Osteoblast (primary cell): ENCODE results near the gene TMEM132C. TPM values are rescaled to one million over a fixed set of nuclear protein-coding genes. Genes with fewer than 3 reads are reported as not detected.
A peak's percentile ranks its signal among the peaks of the same experiment; 100 is the strongest.
"Not testable (repeated sequence)": the region's sequence is repeated elsewhere in the genome, so short reads cannot be mapped to it uniquely, and the experiment has no call there.

Source experiments
- DNase-seq: peaks from one replicate; pipeline ENCODE4 v3.0.0; 2011; ENCODE audit warnings: low spot score, mixed read lengths; ENCODE audit not compliant: insufficient read length; ENCODE audit errors: missing footprints
- H2AFZ ChIP-seq: 2 replicates; pipeline ENCODE4 v1.6.0; 2011; ENCODE audit warnings: mild to moderate bottlenecking, low read length
- H3K27ac ChIP-seq: 2 replicates; pipeline ENCODE4 v1.5.1; 2011; ENCODE audit warnings: mild to moderate bottlenecking, low read depth, low read length, moderate library complexity
- H3K27me3 ChIP-seq: 2 replicates; pipeline ENCODE4 v1.6.0; 2012; ENCODE audit warnings: mild to moderate bottlenecking, control low read depth, inconsistent platforms, low read length, moderate library complexity; ENCODE audit not compliant: insufficient read depth
- H3K36me3 ChIP-seq: 2 replicates; pipeline ENCODE4 v1.5.1; 2011; ENCODE audit warnings: mild to moderate bottlenecking, low read length, control low read depth, moderate library complexity; ENCODE audit not compliant: insufficient read depth
- H3K4me1 ChIP-seq: 2 replicates; pipeline ENCODE4 v1.5.1; 2011; ENCODE audit warnings: mild to moderate bottlenecking, low read length, control low read depth, moderate library complexity; ENCODE audit not compliant: insufficient read depth
- H3K4me2 ChIP-seq: 2 replicates; pipeline ENCODE4 v1.6.0; 2011; ENCODE audit warnings: mild to moderate bottlenecking, low read length; ENCODE audit not compliant: insufficient read depth
- H3K4me3 ChIP-seq: fragments of 200-600 bp; sonication (generic); 3 replicates; pipeline ENCODE4 v1.5.1; 2012; ENCODE audit warnings: mild to moderate bottlenecking, low read length, inconsistent platforms; ENCODE audit not compliant: insufficient read depth
- H3K79me2 ChIP-seq: 2 replicates; pipeline ENCODE4 v1.6.0; 2012; ENCODE audit warnings: mild to moderate bottlenecking, low read length, control low read depth, inconsistent platforms; ENCODE audit not compliant: insufficient read depth
- H3K9me3 ChIP-seq: 2 replicates; pipeline ENCODE4 v1.5.1; 2011; ENCODE audit warnings: low read depth, low read length, control low read depth
- H4K20me1 ChIP-seq: 2 replicates; pipeline ENCODE4 v1.6.0; 2012; ENCODE audit warnings: mild to moderate bottlenecking, low read length, control low read depth; ENCODE audit not compliant: insufficient read depth
- total RNA-seq: library from RNA; depleted of rRNA; stranded (reverse); fragments of >200 nt; gene quantifications from 2 replicates; pipeline ENCODE4 v1.2.3, GENCODE V29; 2012
- TF ChIP-seq, protein P1 (sequence below): IDR thresholded peaks from 2 replicates; pipeline ENCODE4 v1.5.1; 2011; ENCODE audit warnings: mild to moderate bottlenecking, low read depth, low read length, moderate library complexity; ENCODE audit errors: extremely low read depth

The TMEM132C gene
- total RNA-seq, 1 donor, result not detected

- H4K20me1 ChIP-seq, result no peaks in the 10 kb centered on the region
- H3K9me3 ChIP-seq, result no peaks in the 10 kb centered on the region
- TF ChIP-seq, protein P1, sequence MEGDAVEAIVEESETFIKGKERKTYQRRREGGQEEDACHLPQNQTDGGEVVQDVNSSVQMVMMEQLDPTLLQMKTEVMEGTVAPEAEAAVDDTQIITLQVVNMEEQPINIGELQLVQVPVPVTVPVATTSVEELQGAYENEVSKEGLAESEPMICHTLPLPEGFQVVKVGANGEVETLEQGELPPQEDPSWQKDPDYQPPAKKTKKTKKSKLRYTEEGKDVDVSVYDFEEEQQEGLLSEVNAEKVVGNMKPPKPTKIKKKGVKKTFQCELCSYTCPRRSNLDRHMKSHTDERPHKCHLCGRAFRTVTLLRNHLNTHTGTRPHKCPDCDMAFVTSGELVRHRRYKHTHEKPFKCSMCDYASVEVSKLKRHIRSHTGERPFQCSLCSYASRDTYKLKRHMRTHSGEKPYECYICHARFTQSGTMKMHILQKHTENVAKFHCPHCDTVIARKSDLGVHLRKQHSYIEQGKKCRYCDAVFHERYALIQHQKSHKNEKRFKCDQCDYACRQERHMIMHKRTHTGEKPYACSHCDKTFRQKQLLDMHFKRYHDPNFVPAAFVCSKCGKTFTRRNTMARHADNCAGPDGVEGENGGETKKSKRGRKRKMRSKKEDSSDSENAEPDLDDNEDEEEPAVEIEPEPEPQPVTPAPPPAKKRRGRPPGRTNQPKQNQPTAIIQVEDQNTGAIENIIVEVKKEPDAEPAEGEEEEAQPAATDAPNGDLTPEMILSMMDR, result no peak
- no peak overlapping the region for H2AFZ ChIP-seq
- H3K79me2 ChIP-seq, result no peaks in the 10 kb centered on the region
- DNase-seq, result no peak
- no peaks in the 10 kb centered on the region for H3K36me3 ChIP-seq
- no peak overlapping the region for H3K4me2 ChIP-seq
- H3K4me3 ChIP-seq, result no peak overlapping the region
- no peak overlapping the region for H3K27ac ChIP-seq
- no peaks in the 10 kb centered on the region for H3K4me1 ChIP-seq
- no peaks in the 10 kb centered on the region for H3K27me3 ChIP-seq
These were observed 204.5 kb downstream of the TMEM132C start for GRCh38 chr12:128471491-128471890.

- Histone ChIP-seq H3K36me3 (no peaks in the 10 kb centered on the region), H4K20me1 (no peaks in the 10 kb centered on the region)
These were observed 207.9 kb downstream of the TMEM132C start for GRCh38 chr12:128474916-128475315.

DNA sequence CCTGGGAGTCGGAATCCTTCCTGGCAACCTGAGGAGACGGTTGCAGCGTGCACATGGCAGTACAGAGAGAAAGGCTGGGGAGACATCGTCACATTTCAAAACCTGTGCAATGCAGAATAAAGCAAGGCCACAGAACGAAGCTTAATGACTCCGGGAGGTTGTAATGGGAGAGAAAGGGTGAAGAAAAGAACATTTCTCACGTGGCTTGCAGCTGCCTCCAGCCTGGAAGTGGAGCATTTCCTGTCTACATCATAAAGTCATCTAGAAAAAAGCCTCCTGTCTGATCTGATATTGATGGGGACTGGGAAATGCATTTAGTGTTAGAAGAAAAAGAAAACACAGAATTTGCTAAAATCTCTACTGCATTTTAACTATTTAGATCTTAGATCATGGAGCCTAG lies 209.3 kb downstream of the TMEM132C start:
- H4K20me1 ChIP-seq, result no peaks in the 10 kb centered on the region

More at GRCh38 chr12:128474916-128475315, 207.9 kb downstream of the TMEM132C start:
- Histone ChIP-seq H3K27me3 (no peaks in the 10 kb centered on the region), H3K79me2 (no peaks in the 10 kb centered on the region), H3K9me3 (peaks cover 5% of the 10 kb centered on the region), H3K4me1 (no peaks in the 10 kb centered on the region), H3K27ac (no peak overlapping the region), H3K4me2 (no peak overlapping the region), H3K4me3 (no peak overlapping the region), H2AFZ (no peak overlapping the region)
- TF ChIP-seq, protein P1, result no peak
- no peak for DNase-seq

DNA sequence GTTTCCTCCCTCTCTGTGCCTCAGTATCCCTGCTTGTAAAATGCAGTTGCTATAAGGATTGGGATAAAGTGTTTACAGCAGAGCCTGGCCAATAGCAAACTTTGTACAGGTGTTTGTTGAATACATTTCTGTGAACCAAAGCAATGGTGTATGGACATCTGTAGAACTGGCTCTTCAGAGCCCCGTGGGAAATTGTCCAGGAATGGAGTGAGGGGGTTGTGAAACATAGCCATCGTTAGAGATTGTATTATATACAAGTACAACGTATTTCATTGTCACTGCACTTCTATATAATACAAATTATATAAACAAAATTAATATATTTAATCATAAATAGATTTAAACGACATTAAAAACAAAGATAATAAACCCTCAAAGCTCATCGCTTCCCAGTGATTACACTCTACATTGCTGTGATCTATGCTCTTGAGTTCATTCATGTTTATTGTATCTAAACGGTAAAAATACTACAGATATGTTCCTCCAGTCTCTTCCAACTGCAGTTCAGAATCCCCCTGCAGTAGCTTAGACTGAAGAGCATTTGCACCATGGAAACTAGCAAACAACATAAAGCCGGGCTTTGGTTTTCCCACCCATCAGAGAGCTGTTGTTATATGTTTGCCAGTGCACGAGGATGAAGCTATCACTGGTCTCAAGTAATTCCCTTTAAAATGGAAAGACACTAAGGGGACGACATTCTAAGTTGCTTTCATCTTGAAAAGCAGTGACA lies 216.7 kb downstream of the TMEM132C start:
- no peak overlapping the region for H2AFZ ChIP-seq
- H3K4me1 ChIP-seq, result no peaks in the 10 kb centered on the region
- H4K20me1 ChIP-seq, result no peaks in the 10 kb centered on the region
- TF ChIP-seq, protein P1, result no peak
- no peaks in the 10 kb centered on the region for H3K27me3 ChIP-seq
- no peak overlapping the region for H3K4me2 ChIP-seq
- H3K4me3 ChIP-seq, result no peak overlapping the region
- peaks cover 2% of the 10 kb centered on the region for H3K9me3 ChIP-seq
- H3K79me2 ChIP-seq, result no peaks in the 10 kb centered on the region
- no peaks in the 10 kb centered on the region for H3K36me3 ChIP-seq
- H3K27ac ChIP-seq, result no peak overlapping the region
- peak; percentile 58 for DNase-seq

More for the DNA sequence above, 209.3 kb downstream of the TMEM132C start:
- Histone ChIP-seq H3K9me3 (peaks cover 5% of the 10 kb centered on the region), H3K27ac (no peak overlapping the region), H3K4me1 (no peaks in the 10 kb centered on the region), H3K36me3 (no peaks in the 10 kb centered on the region), H3K4me2 (no peak overlapping the region), H2AFZ (no peak overlapping the region), H3K79me2 (no peaks in the 10 kb centered on the region), H3K27me3 (no peaks in the 10 kb centered on the region), H3K4me3 (no peak overlapping the region)
- no peak for DNase-seq
- TF ChIP-seq, protein P1, result no peak

- not testable (repeated sequence) for H3K27ac ChIP-seq, H3K79me2 ChIP-seq, DNase-seq, H4K20me1 ChIP-seq, H3K4me2 ChIP-seq, H3K9me3 ChIP-seq, H3K27me3 ChIP-seq, H2AFZ ChIP-seq, H3K4me1 ChIP-seq, H3K36me3 ChIP-seq, H3K4me3 ChIP-seq
These were observed 230.4 kb downstream of the TMEM132C start for GRCh38 chr12:128497376-128497775.
